ENCODE measurements around the gene ASTL. TPM values are rescaled to one million over a fixed set of nuclear protein-coding genes. Genes with fewer than 3 reads are reported as not detected.
A peak's percentile ranks its signal among the peaks of the same experiment; 100 is the strongest.
"Not testable (repeated sequence)": the region's sequence is repeated elsewhere in the genome, so short reads cannot be mapped to it uniquely, and the experiment has no call there.

ASTL gene
- total and polyA plus RNA-seq, 4 donors: not detected

DNA sequence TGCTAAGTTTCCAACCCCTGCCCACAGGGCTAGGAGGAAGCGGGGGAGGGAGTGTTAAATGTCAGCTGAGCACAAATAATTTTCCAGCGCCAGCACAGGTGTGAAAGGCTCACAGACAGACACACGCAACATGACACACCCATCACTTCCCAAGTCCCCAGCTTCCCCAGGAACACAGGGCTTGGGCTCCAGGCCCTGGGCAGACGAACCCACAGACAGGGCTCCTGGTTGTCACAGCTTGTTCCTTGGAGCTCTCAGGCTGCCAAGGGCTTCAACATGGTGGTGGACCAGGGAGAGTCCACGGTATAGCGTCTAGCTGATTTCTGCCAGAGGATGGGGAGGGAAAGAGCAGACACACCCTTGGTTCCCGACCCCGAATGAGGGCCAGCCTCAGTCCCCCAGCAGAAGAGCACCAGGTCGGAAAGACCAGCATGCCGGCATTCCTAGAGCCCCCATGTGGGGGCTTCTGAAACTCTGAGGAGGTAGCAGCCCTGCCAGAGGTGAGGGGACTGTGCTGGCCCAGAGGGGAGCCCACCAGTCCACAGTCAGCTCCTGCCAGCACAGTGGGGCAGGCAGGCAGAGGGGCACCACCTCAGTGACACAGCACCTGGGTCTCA is 5.0 kb upstream of the ASTL start:
- 89% methylated on average over 10 of the region's 10 CpGs for WGBS
- Histone ChIP-seq H3K9ac (ENCODE audit: low read depth in 1 of 2, low read length in 2 of 2) (no peak overlapping the region), H3K4me1 (ENCODE audit: control insufficient read depth in 4 of 4, insufficient read depth in 4 of 4, low read length in 3 of 4) (peaks cover 0 to 8% (median 5%) of the 10 kb centered on the region in 4 donors), H3K27ac (ENCODE audit: low read depth in 1 of 2, low read length in 2 of 2) (no peak overlapping the region), H3K4me3 (ENCODE audit: low read depth in 1 of 3, low read length in 3 of 3) (peak overlapping the region in 1 of 3 donors; percentile 1), H3K9me3 (ENCODE audit: control insufficient read depth in 4 of 4, low read length in 3 of 4) (no peaks in the 10 kb centered on the region), H3K36me3 (ENCODE audit: control insufficient read depth in 4 of 4, insufficient read depth in 3 of 4, low read depth in 1 of 4, low read length in 3 of 4) (no peaks in the 10 kb centered on the region), H3K27me3 (ENCODE audit: control insufficient read depth in 4 of 4, insufficient read depth in 4 of 4, low read length in 3 of 4) (no peaks in the 10 kb centered on the region)
- TF ChIP-seq, protein P1, sequence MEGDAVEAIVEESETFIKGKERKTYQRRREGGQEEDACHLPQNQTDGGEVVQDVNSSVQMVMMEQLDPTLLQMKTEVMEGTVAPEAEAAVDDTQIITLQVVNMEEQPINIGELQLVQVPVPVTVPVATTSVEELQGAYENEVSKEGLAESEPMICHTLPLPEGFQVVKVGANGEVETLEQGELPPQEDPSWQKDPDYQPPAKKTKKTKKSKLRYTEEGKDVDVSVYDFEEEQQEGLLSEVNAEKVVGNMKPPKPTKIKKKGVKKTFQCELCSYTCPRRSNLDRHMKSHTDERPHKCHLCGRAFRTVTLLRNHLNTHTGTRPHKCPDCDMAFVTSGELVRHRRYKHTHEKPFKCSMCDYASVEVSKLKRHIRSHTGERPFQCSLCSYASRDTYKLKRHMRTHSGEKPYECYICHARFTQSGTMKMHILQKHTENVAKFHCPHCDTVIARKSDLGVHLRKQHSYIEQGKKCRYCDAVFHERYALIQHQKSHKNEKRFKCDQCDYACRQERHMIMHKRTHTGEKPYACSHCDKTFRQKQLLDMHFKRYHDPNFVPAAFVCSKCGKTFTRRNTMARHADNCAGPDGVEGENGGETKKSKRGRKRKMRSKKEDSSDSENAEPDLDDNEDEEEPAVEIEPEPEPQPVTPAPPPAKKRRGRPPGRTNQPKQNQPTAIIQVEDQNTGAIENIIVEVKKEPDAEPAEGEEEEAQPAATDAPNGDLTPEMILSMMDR (IDR thresholded peaks at IDR 0.05; ENCODE audit: low read depth, low read length, missing input control): no peak
- no peak for TF ChIP-seq FOXA1 (IDR thresholded peaks at IDR 0.05)
- no peak for TF ChIP-seq YY1 (IDR thresholded peaks at IDR 0.05)
- no peak for TF ChIP-seq GABPA (IDR thresholded peaks at IDR 0.05 in 1 of 2, conservative IDR thresholded peaks at IDR 0.05 in 1 of 2)
- TF ChIP-seq, protein P2, sequence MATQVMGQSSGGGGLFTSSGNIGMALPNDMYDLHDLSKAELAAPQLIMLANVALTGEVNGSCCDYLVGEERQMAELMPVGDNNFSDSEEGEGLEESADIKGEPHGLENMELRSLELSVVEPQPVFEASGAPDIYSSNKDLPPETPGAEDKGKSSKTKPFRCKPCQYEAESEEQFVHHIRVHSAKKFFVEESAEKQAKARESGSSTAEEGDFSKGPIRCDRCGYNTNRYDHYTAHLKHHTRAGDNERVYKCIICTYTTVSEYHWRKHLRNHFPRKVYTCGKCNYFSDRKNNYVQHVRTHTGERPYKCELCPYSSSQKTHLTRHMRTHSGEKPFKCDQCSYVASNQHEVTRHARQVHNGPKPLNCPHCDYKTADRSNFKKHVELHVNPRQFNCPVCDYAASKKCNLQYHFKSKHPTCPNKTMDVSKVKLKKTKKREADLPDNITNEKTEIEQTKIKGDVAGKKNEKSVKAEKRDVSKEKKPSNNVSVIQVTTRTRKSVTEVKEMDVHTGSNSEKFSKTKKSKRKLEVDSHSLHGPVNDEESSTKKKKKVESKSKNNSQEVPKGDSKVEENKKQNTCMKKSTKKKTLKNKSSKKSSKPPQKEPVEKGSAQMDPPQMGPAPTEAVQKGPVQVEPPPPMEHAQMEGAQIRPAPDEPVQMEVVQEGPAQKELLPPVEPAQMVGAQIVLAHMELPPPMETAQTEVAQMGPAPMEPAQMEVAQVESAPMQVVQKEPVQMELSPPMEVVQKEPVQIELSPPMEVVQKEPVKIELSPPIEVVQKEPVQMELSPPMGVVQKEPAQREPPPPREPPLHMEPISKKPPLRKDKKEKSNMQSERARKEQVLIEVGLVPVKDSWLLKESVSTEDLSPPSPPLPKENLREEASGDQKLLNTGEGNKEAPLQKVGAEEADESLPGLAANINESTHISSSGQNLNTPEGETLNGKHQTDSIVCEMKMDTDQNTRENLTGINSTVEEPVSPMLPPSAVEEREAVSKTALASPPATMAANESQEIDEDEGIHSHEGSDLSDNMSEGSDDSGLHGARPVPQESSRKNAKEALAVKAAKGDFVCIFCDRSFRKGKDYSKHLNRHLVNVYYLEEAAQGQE (IDR thresholded peaks at IDR 0.05): no peak
- TF ChIP-seq, protein P3, sequence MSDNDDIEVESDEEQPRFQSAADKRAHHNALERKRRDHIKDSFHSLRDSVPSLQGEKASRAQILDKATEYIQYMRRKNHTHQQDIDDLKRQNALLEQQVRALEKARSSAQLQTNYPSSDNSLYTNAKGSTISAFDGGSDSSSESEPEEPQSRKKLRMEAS (IDR thresholded peaks at IDR 0.05): no peak
- TF ChIP-seq, protein P4, sequence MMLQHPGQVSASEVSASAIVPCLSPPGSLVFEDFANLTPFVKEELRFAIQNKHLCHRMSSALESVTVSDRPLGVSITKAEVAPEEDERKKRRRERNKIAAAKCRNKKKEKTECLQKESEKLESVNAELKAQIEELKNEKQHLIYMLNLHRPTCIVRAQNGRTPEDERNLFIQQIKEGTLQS (IDR thresholded peaks at IDR 0.05): no peak
- no peak for TF ChIP-seq NR2F2 (IDR thresholded peaks at IDR 0.05)
- TF ChIP-seq HNF4G (IDR thresholded peaks at IDR 0.05): no peak
- TF ChIP-seq TAF1 (conservative IDR thresholded peaks at IDR 0.05): no peak
- no peak for TF ChIP-seq FOXA2 (IDR thresholded peaks at IDR 0.05)
- no peak for TF ChIP-seq SP1 (IDR thresholded peaks at IDR 0.05)
- no peak for TF ChIP-seq HNF4A (conservative IDR thresholded peaks at IDR 0.05)
- no peak for TF ChIP-seq RXRA (IDR thresholded peaks at IDR 0.05)
- no peak for TF ChIP-seq JUND (IDR thresholded peaks at IDR 0.05)
- TF ChIP-seq EGR1 (IDR thresholded peaks at IDR 0.05; ENCODE audit: low read depth in 2 of 2): no peak
- no peak for DNase-seq (ENCODE audit: low spot score)

DNA sequence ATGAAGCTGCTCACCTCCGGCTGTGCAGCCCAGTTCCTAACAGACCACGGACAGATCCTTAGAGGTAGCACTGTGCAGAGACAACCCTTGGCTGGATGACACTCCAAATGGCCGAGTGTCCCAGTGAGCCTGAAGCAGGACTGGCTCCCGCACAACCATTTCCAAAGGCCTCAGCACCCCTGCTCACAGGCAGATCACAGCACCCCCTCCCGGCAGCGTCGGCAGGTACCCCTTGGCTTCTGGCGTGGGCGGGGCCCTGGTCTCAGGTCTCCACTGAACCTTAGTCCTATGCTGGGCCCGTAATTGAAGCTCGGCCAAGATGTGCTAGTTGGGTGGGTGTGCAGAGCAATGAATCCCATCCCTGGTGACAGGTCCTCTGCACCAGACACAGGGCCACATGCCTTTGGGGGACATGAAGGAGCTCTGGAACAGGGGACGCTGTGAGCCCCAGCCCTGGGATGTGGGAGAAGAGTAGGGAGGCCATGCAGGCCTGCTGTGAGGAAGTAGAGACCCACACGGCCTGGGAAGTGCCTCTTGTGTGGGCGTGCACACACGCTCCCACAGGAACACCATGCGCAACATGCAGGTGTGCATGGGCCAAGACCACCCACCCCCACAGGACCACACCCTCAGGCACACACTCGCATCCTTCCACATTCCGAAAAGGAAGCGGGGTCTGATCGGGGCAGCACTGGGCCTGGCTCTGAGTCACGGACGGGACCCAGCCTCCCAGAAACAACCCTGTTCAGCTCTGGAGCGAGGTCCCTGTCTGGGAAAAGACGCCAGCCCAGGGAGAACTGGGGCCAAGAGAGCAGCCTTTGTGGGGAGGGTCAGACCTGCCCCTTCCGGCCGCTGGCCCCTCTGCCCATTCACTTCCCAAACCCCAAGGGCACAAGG is 4.2 kb upstream of the ASTL start:
- no peaks in the 10 kb centered on the region for H3K36me3 ChIP-seq (ENCODE audit: control insufficient read depth in 4 of 4, insufficient read depth in 3 of 4, low read depth in 1 of 4, low read length in 3 of 4)
- no peaks in the 10 kb centered on the region for H3K9me3 ChIP-seq (ENCODE audit: control insufficient read depth in 4 of 4, low read length in 3 of 4)
- peaks cover 0 to 8% (median 5%) of the 10 kb centered on the region in 4 donors for H3K4me1 ChIP-seq (ENCODE audit: control insufficient read depth in 4 of 4, insufficient read depth in 4 of 4, low read length in 3 of 4)
- no peak overlapping the region for H3K27ac ChIP-seq (ENCODE audit: low read depth in 1 of 2, low read length in 2 of 2)
- no peak overlapping the region for H3K4me3 ChIP-seq (ENCODE audit: low read depth in 1 of 3, low read length in 3 of 3)
- H3K27me3 ChIP-seq (ENCODE audit: control insufficient read depth in 4 of 4, insufficient read depth in 4 of 4, low read length in 3 of 4): no peaks in the 10 kb centered on the region
- TF ChIP-seq JUND (IDR thresholded peaks at IDR 0.05) (no peak), RAD21 (IDR thresholded peaks at IDR 0.05) (no peak), HNF4G (IDR thresholded peaks at IDR 0.05) (no peak), EGR1 (IDR thresholded peaks at IDR 0.05; ENCODE audit: low read depth in 2 of 2) (no peak), FOXA1 (IDR thresholded peaks at IDR 0.05) (no peak)
- TF ChIP-seq, protein P5, sequence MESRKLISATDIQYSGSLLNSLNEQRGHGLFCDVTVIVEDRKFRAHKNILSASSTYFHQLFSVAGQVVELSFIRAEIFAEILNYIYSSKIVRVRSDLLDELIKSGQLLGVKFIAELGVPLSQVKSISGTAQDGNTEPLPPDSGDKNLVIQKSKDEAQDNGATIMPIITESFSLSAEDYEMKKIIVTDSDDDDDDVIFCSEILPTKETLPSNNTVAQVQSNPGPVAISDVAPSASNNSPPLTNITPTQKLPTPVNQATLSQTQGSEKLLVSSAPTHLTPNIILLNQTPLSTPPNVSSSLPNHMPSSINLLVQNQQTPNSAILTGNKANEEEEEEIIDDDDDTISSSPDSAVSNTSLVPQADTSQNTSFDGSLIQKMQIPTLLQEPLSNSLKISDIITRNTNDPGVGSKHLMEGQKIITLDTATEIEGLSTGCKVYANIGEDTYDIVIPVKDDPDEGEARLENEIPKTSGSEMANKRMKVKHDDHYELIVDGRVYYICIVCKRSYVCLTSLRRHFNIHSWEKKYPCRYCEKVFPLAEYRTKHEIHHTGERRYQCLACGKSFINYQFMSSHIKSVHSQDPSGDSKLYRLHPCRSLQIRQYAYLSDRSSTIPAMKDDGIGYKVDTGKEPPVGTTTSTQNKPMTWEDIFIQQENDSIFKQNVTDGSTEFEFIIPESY (IDR thresholded peaks at IDR 0.05): no peak
- TF ChIP-seq, protein P3 (IDR thresholded peaks at IDR 0.05): no peak
- no peak overlapping the region for H3K9ac ChIP-seq (ENCODE audit: low read depth in 1 of 2, low read length in 2 of 2)
- DNase-seq (ENCODE audit: low spot score): no peak
- 86% methylated on average over 26 of the region's 26 CpGs for WGBS

DNA sequence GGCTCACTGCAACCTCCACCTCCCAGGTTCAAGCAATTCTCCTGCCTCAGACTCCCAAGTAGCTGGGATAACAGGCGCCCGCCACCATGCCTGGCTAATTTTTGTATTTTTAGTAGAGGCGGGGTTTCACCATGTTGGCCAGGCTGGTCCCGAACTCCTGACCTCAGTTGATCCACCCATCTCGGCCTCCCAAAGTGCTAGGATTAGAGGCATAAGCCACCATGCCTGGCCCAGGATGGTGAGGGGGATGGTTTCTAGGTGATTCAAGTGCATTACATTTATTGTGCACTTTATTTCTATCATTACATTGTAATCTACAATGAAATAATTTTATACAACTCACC is 3.3 kb upstream of the ASTL start:
- WGBS: 94% methylated on average over 5 of the region's 5 CpGs
- H3K27me3 ChIP-seq (ENCODE audit: control insufficient read depth in 4 of 4, insufficient read depth in 4 of 4, low read length in 3 of 4); H3K36me3 ChIP-seq (ENCODE audit: control insufficient read depth in 4 of 4, insufficient read depth in 3 of 4, low read depth in 1 of 4, low read length in 3 of 4); H3K4me1 ChIP-seq (ENCODE audit: control insufficient read depth in 4 of 4, insufficient read depth in 4 of 4, low read length in 3 of 4); H3K27ac ChIP-seq (ENCODE audit: low read depth in 1 of 2, low read length in 2 of 2); H3K9ac ChIP-seq (ENCODE audit: low read depth in 1 of 2, low read length in 2 of 2); DNase-seq (ENCODE audit: low spot score); H3K9me3 ChIP-seq (ENCODE audit: control insufficient read depth in 4 of 4, low read length in 3 of 4); H3K4me3 ChIP-seq (ENCODE audit: low read depth in 1 of 3, low read length in 3 of 3): not testable (repeated sequence)

All from liver (tissue), 9 donors.